ENCODE results near the gene CHN2.

The CHN2 gene

GRCh38 chr7:29479301-29480200, 285.0 kb downstream of the CHN2 start:
- no peak for DNase-seq

DNA sequence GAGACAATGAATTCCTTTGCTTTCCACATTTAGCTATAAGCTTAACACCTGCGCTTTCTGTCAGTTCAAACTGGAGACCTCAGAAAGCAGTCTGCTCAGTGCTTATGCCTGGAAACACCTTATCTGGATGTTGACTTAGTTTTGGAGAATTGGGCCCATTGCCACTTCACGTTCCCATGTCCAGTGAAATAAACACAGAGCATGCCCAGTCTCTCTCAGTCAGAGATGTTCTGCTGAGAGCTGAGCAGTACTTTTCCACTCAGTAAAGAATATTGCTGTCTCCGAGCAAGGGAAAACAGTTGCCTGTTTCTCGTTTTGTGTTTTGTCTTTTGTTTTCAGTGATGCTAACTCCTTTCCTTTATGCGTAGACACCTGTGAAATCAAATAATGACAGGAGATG, 285.9 kb downstream of the CHN2 start:
- no peak for DNase-seq

- no peak for DNase-seq
Measured at GRCh38 chr7:29480934-29481651, 286.5 kb downstream of the CHN2 start.

DNA sequence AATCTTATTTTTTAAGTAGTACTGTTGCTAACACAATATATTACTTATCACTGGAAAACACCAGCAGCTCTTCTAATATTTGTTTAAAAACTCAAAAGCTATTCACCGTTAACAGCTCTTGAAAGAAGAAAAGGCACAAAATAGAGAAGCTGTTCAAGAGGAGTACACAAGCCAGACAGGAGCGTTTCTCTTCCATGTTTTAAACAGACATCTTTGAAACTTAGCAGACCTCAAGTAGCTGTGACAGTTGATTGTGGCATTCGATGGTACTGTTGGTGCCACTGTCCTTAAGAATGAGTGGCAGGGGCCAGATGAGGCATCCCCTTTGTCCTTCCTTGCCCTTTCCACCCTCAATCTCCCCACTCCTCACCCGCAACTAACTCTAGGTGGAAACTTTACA, 287.5 kb downstream of the CHN2 start:
- DNase-seq, result no peak

- no peak for DNase-seq
Measured at GRCh38 chr7:29483219-29484104, 288.9 kb downstream of the CHN2 start.

DNA sequence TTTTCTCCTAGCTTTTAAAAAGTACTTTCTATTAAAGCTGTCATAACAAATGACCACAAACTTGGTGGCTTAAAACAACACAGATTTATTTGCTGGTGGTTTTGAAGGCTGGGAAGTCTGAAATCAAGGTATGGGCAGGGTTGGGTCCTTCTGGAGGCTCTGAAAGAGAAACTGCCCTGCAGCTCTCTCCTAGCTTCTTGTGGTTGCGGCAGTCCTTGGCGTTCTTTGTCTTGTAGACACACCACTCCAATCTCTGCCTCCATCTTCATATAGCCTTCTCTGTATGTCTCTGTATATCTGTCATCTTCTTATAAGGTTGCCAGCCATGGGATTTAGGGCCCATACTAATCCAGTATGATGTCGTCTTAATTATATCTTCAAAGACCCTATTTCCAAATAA, 289.7 kb downstream of the CHN2 start:
- DNase-seq, result no peak

DNA sequence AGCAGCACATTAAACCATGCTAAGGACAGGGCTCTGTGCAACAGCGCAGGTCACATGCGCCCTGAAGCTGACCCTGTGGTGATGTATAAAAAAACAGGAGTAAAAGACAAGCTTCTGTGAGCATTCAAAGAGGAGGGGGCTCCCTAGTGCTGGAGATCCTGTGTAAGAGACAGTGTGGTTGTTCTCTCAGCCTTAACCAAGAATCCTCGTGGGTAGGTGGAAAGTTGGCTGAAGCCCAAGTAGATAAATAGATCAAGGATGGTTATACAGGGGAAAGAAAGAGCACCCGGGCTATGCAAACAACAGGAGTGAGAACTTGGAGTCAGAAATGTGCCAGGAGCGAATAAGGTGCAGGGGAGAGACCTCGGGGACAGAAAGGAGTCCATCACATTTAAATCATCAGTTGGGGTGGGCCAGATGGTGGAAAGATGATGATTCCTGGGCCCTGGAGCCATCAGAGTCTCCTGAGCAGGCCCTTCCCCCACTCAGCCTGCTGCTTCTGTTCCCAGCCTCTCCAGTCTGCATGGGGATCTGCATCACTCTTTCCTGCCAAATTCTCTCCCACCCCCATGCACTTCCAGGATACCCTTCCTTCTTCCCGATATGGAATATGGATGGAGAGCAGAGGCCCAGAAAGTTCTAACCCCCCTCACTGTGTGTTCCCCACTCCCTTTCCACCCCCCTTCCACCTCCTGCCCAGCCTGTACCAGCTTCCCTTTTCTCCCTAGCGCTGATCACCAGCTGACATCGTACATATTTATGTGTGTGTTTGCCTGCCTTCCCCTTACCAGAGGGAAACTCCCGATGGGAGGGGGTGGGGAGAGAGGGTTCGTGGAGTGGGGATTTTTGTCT, 291.0 kb downstream of the CHN2 start:
- no peak for DNase-seq

DNA sequence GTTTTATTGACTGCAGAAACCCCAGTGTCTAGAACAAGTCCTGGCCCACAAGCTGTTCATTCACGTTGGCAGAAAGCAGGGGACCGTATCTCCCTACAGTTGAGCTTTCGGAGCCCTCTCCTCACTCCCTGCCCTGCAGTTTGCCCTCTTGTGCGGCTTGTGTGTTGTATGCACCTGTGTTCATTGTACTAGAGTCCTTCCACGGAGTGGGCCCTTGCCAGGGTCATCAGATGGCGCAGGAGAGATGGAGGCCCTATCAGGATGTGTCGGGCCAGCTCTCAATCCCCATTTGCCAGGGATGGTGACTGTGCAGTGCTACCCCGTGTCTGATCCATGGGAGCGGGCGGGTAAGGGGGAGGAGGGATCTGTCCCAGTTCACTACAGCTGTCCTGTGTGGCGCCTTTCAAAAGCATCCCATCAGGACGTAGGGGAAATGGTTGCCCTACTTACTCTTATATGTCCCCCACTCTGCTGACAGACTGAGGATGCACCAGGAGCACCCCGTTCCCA, 291.7 kb downstream of the CHN2 start:
- DNase-seq, result no peak

DNA sequence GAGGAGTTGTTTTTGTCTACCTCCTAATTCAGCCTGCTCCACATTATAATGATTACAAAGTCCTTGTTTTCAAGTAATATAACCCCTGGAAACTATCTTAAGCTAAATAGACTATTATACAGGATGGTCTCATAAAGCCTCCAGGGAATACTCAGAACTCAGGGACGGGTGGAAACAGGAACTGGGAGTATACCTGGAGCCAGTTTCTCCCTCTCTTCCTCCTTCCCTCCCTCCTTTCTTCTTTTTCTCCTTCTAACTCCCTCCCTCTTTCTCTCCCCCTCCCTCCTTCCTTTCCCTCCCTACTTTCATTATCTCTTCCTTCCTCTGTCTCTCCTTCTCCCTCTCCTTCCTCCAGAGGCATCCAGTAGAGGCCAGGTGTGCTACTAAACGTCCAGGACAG, 292.8 kb downstream of the CHN2 start:
- DNase-seq, result no peak

- DNase-seq, result no peak
Measured at GRCh38 chr7:29488203-29488970, 293.8 kb downstream of the CHN2 start.

- DNase-seq, result no peak
Measured at GRCh38 chr7:29488977-29489376, 294.4 kb downstream of the CHN2 start.

DNA sequence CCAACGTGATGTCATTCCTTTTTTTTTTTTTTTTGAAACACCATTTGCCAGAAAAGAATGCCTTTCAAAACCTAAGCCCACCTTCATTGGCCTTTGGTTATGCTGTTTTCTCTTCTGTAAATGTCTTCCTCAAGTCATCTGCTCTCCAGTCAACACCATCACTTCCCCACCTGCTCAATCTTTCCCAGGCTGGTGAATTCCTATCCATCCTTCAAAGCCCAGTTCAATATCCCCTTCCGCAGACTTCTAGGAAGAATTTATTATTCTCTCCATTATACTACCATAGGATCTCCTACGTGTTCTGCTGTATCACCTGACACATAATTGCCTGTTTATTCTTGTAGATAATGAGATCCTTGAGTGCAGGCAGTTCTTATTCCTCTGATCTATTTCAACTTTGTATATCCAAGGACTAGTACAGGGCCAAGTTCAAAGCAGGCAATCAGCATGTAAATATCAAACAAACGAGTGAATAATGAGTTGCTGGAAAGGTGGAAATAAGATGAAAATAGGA, 295.6 kb downstream of the CHN2 start:
- no peak for DNase-seq

GRCh38 chr7:29494350-29494749, 299.8 kb downstream of the CHN2 start:
- no peak for DNase-seq

DNA sequence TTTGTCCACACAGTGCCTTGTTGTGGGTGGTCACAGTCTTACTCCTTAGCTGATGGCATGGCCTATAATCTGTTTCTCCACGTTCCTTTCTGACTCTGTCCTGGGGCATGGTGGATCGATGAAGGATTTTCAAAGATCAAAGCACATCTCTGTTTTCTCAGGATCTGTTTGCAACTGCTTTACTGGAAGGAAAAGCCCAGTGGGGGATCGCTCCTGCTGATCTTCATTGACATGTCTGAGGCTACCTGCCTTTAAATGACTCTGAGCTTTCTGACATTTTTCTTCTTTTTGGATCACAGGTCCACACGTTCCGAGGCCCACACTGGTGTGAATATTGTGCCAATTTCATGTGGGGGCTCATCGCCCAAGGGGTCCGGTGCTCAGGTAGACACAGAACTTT, 301.1 kb downstream of the CHN2 start:
- DNase-seq, result no peak

- no peak for DNase-seq
Measured at GRCh38 chr7:29496355-29497020, 301.9 kb downstream of the CHN2 start.

GRCh38 chr7:29499932-29500331, 305.4 kb downstream of the CHN2 start:
- no peak for DNase-seq

GRCh38 chr7:29500719-29501118, 306.1 kb downstream of the CHN2 start:
- DNase-seq, result no peak

GRCh38 chr7:29502133-29502532, 307.6 kb downstream of the CHN2 start:
- no peak for DNase-seq

DNA sequence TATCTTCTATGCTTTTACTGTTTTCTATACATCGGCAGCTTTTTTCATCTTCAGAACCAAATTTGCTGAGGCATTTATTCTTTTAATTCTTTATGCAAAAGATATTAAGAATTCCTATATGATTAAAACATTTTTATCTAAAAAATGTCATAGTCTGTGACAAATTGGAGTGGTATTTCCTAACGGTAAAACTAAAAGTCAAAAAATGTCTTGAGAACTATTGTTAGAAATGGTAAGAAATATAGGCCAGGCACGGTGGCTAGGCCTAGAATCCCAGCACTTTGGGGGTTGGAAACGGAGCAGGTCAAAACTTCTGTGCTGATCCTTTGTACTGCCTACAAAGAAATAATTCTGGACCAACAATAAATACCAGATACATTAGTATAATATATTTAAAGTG, 311.4 kb downstream of the CHN2 start:
- no peak for DNase-seq

GRCh38 chr7:29508608-29509007, 314.0 kb downstream of the CHN2 start:
- DNase-seq, result no peak
